Cardiac muscle cell (in vitro differentiated cells and primary cell): ENCODE data around the gene NDNF. TPM values are rescaled to one million over a fixed set of nuclear protein-coding genes. Genes with fewer than 3 reads are reported as not detected.

Source experiments
- DNase-seq, 2 donors: peaks; one replicate each; pipeline versions ENCODE4 v3.0.0 to v3.0.0-alpha.2; 2010 to 2017; ENCODE audit warnings: low read depth in 1 of 2, low spot score in 1 of 2
- H3K27ac ChIP-seq: fragments of 200-600 bp; sonication (generic); 2 replicates; pipeline ENCODE4 v1.5.1; 2016
- H3K27me3 ChIP-seq: fragments of 200-600 bp; sonication (generic); 2 replicates; pipeline ENCODE4 v1.6.0; 2016; ENCODE audit warnings: control low read depth
- H3K36me3 ChIP-seq: fragments of 200-600 bp; sonication (generic); 2 replicates; pipeline ENCODE4 v1.5.1; 2016; ENCODE audit warnings: control low read depth
- H3K4me1 ChIP-seq: fragments of 200-600 bp; sonication (generic); 2 replicates; pipeline ENCODE4 v1.8.1; 2017; ENCODE audit warnings: low read depth, mild to moderate bottlenecking, mixed run types
- H3K4me3 ChIP-seq: fragments of 200-600 bp; sonication (generic); 2 replicates; pipeline ENCODE4 v1.5.1; 2016; ENCODE audit warnings: mild to moderate bottlenecking
- H3K9me3 ChIP-seq: fragments of 200-600 bp; sonication (generic); 2 replicates; pipeline ENCODE4 v1.5.1; 2017; ENCODE audit warnings: low read depth, mild to moderate bottlenecking, control low read depth
- CTCF ChIP-seq: IDR thresholded peaks from 2 replicates; pipeline ENCODE4 v1.5.1; 2012; ENCODE audit warnings: low read depth, mild to moderate bottlenecking, low read length
- polyA plus RNA-seq: library from polyadenylated mRNA; unstranded; fragments of >200 nt; fragmentation: Nextera tagmentation; extraction: Ambion mirVana; gene quantifications from 2 replicates; pipeline ENCODE4 v1.2.1, GENCODE V29; 2016
- total RNA-seq: library from RNA; depleted of rRNA; stranded (reverse); fragments of >200 nt; gene quantifications from 2 replicates; pipeline ENCODE4 v1.2.3, GENCODE V29; 2016

NDNF gene
- total and polyA plus RNA-seq, 2 experiments from 2014 or later, result 2.6 to 9.3 TPM

GRCh38 chr4:121062521-121062920 is 9.8 kb downstream of the NDNF start:
- Histone ChIP-seq H3K4me1 (no peaks in the 10 kb centered on the region), H3K9me3 (no peaks in the 10 kb centered on the region), H3K27me3 (no peaks in the 10 kb centered on the region), H3K36me3 (no peaks in the 10 kb centered on the region), H3K27ac (no peak overlapping the region), H3K4me3 (no peak overlapping the region)
- DNase-seq, result no peak
- no peak for TF ChIP-seq CTCF

- no peaks in the 10 kb centered on the region for H3K4me1 ChIP-seq
- DNase-seq, result no peak
- no peak for TF ChIP-seq CTCF
- H3K36me3 ChIP-seq, result no peaks in the 10 kb centered on the region
- H3K9me3 ChIP-seq, result no peaks in the 10 kb centered on the region
- H3K27me3 ChIP-seq, result no peaks in the 10 kb centered on the region
- H3K27ac ChIP-seq, result no peak overlapping the region
- no peak overlapping the region for H3K4me3 ChIP-seq
Measured at GRCh38 chr4:121061861-121062260, 10.5 kb downstream of the NDNF start.

- no peak for DNase-seq
- no peak for TF ChIP-seq CTCF
- H3K4me3 ChIP-seq, result no peak overlapping the region
- no peaks in the 10 kb centered on the region for H3K4me1 ChIP-seq
- no peak overlapping the region for H3K27ac ChIP-seq
- no peaks in the 10 kb centered on the region for H3K36me3 ChIP-seq
- H3K27me3 ChIP-seq, result no peaks in the 10 kb centered on the region
- H3K9me3 ChIP-seq, result no peaks in the 10 kb centered on the region
Measured at GRCh38 chr4:121061215-121061614, 11.1 kb downstream of the NDNF start.

GRCh38 chr4:121057466-121057922 is 14.8 kb downstream of the NDNF start:
- Histone ChIP-seq H3K9me3 (no peaks in the 10 kb centered on the region), H3K27me3 (no peaks in the 10 kb centered on the region), H3K4me3 (no peak overlapping the region), H3K27ac (no peak overlapping the region), H3K4me1 (no peaks in the 10 kb centered on the region), H3K36me3 (no peaks in the 10 kb centered on the region)
- DNase-seq, result no peak
- no peak for TF ChIP-seq CTCF

GRCh38 chr4:121056066-121056465 is 16.3 kb downstream of the NDNF start:
- Histone ChIP-seq H3K27me3 (no peaks in the 10 kb centered on the region), H3K9me3 (no peaks in the 10 kb centered on the region), H3K27ac (no peak overlapping the region), H3K36me3 (no peaks in the 10 kb centered on the region), H3K4me3 (no peak overlapping the region), H3K4me1 (no peaks in the 10 kb centered on the region)
- DNase-seq, result no peak
- no peak for TF ChIP-seq CTCF

- Histone ChIP-seq H3K4me3 (no peak overlapping the region), H3K4me1 (no peaks in the 10 kb centered on the region), H3K9me3 (no peaks in the 10 kb centered on the region), H3K27me3 (no peaks in the 10 kb centered on the region), H3K36me3 (no peaks in the 10 kb centered on the region), H3K27ac (no peak overlapping the region)
- no peak for DNase-seq
- no peak for TF ChIP-seq CTCF
Measured at GRCh38 chr4:121054373-121054772, 18.0 kb downstream of the NDNF start.
